AG08396 (cell line): ENCODE data around the gene ELAC1.
"Not testable (repeated sequence)": the region's sequence is repeated elsewhere in the genome, so short reads cannot be mapped to it uniquely, and the experiment has no call there.

Experiments used
- DNase-seq: peaks from one replicate; pipeline ENCODE4 v3.0.0; 2012; ENCODE audit warnings: low spot score, mixed read lengths

The ELAC1 gene

DNA sequence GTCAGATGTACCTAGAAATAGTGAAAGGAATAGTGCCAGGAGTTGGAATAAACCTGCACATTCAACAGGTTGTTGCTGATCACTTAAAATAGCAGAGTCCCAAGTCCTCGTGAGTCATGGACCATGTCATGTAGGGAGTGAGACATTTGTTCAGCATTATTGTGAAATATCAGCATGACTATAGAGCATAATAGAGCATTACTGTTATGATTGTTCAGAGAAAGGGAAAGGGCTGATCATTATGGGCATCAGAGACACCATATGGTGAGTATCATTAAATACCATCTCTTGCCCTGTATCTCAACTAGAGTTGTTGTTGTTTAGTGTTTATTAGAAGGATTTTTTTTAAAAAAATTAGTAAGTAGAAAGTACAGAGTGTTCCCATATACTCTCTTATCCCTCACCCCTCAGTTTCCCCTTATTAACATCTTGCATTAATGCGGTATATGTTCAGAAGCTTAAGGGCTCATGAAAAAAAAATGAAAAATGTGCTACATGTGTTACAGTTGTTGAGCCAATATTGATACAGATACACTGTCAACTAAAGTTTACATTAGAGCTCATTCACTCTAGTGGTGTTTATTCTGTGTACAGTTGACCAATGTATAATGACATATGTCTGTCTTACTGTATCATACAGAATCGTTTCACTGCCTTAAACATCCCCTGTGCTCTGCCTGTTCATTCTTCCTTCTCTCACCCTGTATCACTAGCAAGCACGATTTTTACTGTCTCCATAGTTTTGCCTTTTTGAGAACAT is 5.7 kb downstream of the ELAC1 start:
- DNase-seq = peak; percentile 57

DNA sequence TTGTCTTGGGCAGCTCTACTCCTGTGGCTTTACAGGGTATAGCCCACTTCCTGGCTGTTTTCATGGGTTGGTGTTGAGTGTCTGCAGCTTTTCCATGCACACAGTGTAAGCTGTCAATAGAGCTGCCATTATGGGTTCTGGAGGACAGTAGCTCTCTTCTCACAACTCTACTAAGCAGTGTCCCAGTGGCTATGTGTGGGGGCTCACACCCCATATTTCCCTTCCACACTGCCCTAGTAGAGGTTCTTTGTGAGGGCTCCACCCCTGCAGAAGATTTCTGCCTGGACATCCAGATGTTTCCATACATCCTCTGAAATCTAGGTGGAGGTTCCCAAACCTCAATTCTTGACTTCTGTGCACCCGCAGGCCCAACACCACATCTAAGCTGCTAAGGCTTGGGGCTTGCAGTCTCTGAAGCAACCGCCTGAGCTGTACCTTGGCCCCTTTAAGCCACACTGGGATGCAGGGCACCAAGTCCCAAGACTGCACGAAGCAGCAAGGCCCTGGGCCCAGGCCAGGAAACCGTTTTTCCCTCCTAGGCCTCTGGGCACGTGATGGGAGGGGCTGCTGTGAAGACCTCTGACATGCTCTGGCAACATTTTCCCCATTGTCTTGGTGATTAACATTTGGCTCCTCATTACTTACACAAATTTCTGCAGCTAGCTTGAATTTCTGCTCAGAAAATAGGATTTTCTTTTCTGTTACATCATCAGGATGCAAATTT is 9.4 kb downstream of the ELAC1 start:
- no peak for DNase-seq

DNA sequence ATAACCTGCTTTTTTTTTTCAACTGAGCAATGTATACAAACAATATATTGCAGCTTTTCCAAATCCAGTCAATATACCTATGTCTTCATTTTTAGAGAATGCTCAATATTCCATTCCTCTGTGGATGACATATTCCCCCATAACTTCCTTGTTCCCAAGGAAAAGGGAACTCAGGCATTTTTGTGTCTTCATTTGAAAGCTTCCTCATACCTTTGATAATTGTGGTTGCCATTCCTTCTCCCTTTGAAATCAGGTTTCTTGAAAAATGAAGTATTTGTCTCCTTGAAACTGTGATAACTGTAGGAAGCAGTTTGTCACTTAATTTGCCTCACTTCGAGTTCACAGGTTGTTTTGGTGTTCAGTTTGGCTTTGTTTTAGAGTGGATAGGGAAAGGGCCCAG is 13.5 kb downstream of the ELAC1 start:
- DNase-seq = no peak

DNA sequence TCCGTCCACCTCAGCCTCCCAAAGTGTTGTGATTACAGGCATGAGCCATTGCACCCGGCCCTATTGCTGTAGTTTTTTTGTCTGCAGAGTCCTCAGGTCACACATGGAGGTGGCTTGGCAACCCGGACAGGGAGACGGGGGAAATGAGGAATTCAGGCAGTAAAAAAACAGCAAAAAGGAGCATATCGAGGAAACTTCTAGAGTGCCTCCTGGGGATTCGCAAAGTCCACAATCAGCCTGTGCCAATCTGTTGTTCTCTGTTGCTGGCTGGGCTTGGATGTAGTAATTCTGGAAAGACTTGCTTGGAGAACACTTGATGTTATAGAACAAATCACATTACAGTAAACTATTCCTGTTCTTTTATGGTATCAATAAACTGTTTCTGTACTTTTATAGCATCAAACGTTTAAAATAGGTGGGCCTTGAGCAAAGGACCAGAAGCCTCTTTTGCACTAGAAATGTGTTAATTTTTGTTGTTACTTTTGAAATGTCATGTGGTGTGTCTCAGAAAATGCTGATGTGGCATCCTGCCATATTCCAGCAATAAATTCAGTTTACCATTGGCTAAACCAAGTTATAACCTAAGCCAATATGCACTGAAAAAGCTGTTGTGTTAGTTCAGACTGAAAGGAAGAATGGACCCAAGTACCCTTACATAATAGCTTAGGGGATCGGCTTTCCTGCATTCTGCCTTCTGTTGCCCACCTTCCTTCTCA is 14.4 kb downstream of the ELAC1 start:
- no peak for DNase-seq

DNA sequence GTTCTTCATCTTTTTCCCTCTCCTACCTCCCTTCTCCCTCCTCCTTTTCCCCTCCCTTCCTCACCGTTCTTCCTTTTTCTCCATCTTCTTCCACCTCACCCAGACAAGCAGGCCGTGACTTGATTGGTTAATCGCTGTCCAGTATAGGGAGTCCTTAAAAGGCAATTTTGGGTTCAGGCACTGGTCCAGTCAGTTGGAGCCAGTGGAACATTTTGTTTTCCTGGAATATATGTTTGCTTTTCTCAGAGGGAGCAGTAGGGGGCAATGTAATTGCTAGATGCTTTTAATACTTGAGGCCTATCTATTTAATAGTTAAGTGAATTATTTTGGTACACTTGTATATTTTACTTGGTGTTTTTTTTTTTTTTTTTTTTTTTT is 15.0 kb downstream of the ELAC1 start:
- DNase-seq = no peak

DNA sequence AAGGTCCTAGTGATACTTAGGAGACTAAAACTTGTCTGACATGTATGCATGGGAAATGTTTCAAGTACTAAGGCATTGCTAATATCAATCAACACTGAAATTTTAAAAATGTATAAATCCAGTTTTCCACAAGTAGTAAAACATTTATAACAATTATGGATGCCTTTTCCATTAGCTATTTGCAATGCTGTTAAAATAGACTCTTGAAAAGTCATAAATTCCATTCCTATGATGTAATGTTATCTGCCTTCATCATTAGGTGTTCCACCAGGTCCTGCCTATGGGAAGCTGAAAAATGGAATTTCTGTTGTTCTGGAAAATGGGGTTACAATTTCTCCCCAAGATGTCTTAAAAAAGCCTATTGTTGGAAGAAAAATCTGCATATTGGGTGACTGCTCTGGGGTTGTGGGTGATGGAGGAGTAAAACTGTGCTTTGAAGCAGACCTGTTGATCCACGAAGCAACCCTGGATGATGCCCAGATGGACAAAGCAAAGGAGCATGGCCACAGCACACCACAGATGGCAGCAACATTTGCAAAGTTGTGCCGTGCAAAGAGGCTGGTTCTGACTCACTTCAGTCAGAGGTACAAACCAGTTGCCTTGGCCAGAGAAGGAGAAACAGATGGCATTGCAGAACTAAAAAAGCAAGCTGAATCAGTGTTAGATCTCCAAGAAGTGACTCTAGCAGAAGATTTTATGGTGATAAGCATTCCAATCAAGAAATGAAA is 18.7 kb downstream of the ELAC1 start:
- DNase-seq = peak; percentile 39

DNA sequence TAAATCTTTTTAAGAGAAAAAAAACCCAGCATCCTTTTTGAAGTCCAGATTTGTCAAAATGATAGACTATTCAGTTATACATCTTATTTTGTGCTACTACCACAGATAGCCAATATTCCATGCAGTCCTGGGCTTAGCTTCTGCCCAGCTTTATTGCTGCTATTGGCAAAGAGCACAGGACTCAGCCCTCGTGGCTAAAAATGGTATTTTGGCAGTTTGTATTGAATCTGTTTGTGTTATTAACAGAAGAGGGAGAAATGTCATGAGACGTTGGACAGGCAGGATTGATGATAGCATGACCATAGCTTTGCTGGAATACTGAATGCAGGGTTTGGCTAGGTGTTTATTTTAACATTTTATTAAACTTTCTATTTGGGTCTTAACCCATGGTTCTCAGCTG is 19.4 kb downstream of the ELAC1 start:
- no peak for DNase-seq

DNA sequence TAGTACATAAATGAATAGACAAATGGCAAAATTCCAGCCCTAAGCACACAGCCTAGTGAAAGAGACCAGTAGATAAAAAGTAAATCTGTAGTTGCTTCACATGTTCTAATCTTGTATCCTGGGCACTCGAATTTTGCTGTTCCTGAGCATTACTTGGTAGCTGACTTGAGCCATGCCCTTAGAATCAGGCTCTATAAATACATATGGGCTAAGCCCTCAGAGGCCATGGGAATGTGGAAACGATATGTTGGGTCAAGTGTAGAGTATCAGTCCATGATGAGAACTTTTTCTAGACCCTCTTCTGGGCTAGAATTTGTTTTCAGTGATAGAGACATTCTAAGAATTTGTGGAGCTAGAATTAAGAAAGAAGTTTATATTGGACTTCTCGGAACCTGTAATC is 21.9 kb downstream of the ELAC1 start:
- no peak for DNase-seq

DNA sequence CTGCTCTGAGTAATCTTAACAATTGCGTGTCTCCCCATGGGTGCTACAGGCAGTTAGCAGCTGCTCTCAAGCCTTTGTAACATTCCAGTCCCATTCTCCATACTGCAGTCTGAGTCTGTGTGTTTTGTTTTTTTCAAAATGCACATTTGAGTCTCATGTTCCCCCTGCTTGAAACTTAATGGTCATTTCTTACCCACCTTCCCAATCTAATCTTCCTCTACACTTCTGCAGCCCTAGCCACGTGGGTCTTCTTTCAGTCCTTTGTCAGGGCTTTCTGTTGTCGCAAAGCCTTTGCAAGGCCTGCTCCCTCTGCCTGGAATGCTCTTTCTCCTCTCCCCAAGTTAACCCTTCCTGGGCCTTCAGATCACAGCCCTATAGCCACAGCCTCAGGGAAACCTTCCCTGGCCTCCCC is 24.5 kb downstream of the ELAC1 start:
- no peak for DNase-seq

DNA sequence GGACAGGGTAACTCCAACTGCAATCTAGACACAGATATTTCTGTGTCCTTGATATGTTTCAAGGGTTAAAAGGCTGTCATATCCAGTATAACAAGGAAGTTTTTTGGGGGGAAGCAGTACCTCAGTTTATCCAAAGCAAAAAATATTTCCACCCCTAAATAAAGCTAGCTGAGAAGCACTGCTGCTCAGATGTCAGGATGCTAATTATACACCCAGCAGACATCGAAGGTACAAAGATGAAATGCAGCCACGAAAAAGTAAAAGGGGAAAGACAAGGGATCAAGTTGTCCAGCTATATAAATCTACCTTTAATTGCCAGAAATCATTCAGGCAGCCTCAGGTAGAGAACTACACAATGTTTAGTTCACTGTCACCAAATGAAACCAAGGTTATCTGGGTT is 26.2 kb downstream of the ELAC1 start:
- no peak for DNase-seq

DNA sequence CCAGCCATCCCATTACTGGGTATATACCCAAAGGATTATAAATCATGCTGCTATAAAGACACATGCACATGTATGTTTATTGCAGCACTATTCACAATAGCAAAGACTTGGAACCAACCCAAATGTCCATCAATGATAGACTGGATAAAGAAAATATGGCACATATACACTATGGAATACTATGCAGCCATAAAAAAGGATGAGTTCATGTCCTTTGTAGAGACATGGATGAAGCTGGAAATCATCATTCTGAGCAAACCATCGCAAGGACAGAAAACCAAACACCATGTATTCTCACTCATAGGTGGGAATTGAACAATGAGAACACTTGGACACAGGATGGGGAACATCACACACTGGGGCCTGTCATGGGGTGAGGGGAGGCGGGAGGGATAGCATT is 35.3 kb downstream of the ELAC1 start:
- DNase-seq = not testable (repeated sequence)

DNA sequence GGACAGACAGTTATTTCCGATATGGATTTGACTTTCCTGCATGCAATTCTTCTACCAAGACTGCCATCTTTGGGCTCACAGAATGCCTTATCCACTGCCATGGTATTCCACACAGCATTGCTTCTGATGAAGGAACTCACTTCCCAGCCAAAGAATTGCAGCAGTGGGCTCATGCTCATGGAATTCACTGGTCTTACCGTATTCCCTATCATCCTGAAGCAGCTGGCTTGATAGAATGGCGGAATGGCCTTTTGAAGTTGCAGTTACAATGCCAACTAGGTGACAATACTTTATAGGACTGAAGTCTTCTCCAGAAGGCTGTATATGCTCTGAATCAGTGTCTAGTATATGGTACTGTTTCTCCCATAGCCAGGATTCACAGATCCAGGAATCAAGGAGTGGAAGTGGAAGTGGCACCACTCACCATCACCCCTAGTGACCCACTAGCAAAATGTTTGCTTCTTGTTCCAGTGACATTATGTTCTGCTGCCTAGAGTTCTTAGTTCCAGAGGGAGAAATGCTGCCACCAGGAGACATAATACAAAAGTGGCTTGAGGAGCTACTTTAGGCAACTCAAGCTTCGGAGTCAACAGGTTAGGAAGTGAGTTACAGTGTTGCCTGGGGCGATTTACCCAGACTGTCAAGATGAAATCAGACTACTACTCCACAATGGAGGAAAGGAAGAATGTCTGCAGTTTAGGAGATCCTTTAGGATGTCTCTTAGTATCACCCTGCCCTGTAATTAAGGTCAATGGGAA is 38.4 kb downstream of the ELAC1 start:
- no peak for DNase-seq

DNA sequence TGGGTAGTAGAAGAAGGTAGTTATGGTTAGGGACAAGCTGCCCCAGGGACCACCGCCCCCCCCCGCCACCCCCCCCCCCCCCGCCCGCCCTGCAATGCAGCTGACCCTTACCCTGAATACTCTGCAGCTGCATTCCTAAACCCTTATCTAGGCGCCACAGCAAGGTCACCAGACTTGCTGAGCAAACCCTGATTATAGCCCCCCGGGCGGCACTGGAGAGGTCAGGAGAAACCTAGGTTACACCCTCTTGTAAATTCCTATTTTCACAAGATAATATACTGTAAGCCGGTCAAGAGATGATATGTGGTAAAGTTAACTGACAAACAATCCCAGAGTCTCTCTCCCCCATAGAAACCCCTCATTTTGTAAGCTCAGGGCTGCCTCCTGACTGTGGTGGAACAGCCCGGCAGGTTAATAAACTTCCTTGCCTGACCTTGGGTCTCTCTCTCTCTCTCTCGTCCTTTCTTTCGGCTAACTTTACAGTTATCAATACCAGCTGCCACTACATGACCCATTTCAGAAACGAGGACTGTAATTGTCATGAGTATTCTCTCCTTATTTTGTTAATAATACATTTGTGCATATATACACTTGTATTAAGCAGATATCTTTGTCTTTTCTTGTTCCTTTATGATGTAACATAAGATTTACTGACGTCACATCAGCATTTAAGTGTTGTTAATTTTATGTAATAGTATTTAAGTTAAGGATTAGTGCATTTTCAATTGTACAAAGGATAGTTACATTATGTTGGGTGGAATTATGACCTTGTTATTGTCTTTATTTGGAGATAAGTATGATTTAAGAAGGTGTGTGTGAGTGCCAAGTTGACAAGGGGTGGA is 39.3 kb downstream of the ELAC1 start:
- no peak for DNase-seq

DNA sequence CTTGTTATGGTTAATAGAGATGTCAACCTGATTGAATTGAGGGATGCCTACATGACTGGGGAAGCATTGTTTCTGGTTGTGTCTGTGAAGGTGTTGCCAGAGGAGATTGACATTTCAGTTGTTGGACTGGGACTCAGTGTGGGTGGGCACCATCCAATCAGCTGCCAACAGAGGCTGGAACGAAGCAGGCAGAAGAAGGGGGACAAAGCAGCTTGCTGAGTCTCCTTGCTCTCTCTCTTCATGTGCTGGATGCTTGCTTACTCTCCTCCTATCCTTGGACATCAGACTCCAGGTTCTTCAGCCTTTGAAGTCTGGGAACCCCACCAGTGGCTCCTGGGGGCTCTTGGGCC is 39.9 kb downstream of the ELAC1 start:
- DNase-seq = no peak

DNA sequence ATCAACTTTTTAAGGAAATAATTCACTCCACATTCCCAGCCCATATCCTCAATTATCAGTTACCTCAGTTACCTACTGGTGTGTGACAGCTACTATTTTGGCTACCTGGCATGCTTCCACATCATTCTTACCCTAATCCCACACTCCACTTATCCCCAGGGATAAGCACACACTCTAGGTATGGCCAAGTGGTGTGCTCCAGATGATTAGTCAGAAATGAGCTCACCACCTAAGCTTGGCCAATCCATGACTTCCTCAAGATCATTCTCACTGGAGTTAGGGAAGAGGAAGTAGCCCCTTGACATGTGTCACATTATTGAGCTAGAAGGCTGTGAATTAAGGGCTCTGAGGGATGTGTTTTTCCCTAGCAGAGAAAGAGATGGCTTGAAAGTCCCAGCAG is 41.2 kb downstream of the ELAC1 start:
- DNase-seq = no peak

DNA sequence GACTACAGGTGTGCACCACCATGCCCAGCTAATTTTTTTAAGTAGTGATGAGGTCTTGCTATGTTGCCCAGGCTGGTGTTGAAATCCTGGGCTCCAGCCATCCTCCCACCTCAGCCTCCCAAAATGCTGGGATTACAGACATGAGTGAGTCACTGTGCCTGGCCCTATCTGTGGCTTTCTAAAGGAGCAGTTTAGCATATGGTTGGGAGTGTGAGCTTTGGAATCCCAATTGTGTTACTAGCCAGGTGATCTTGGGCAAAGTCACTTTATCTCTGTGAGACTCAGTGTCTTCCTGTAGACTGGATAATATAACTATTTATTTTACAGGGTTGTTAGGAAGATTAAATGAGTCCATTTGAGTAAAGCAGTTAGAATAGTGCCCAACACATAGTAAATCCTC is 42.4 kb downstream of the ELAC1 start:
- DNase-seq = no peak

DNA sequence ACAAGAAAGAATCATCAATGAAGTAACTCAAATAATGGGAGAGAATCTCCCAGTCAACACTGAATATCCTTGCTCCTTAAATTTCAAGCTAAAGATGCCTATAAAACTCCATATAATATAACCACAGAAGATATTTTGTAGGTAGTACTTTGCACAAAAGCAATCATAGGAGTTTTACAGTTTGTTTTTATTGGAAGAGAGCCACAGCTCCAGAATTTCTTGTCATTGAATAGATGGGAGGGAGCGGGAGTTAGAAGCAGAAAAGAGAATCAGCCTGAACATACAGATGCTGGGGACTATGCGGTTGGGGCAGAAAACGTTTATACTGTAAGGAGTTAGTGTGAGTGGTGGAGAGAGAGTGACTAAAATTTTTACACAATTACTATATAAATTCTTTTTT is 43.9 kb downstream of the ELAC1 start:
- no peak for DNase-seq

DNA sequence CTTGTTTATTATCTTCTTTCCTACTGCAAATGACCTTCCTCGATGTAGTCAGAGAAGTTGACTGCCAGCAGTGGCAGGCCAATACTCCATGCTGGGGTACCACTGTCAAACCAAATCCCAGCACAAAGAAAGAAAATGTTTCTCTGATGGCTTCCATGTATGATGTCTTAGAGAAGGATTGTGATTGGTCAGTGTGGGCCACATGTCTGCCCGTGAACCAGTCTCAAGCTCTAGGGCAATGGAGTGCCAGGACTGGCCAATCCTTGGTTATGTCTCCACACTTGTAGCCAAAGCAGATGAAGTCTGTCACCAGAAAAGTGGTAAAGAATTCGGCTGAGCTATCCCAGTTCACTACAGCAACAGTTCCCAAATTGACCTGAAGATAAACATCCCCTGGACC is 44.6 kb downstream of the ELAC1 start:
- DNase-seq = no peak

DNA sequence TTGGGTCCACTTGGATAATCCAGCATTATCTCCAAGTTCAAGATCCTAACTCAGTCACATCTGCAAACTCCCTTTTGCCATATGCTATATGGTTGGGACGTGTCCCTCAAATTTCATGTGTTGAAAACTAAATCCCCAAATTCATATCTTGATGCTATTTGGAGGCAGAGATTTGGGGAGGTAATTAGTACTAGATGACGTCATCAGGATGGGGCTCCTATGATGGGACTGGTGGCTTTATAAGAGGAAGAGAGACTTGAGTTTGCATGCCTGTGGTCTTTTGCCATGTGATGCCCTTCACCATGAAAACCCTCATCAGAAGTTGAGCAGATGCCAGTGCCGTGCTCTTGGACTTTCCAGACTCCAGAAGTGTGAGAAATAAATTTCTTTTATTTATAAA is 45.4 kb downstream of the ELAC1 start:
- DNase-seq = no peak

DNA sequence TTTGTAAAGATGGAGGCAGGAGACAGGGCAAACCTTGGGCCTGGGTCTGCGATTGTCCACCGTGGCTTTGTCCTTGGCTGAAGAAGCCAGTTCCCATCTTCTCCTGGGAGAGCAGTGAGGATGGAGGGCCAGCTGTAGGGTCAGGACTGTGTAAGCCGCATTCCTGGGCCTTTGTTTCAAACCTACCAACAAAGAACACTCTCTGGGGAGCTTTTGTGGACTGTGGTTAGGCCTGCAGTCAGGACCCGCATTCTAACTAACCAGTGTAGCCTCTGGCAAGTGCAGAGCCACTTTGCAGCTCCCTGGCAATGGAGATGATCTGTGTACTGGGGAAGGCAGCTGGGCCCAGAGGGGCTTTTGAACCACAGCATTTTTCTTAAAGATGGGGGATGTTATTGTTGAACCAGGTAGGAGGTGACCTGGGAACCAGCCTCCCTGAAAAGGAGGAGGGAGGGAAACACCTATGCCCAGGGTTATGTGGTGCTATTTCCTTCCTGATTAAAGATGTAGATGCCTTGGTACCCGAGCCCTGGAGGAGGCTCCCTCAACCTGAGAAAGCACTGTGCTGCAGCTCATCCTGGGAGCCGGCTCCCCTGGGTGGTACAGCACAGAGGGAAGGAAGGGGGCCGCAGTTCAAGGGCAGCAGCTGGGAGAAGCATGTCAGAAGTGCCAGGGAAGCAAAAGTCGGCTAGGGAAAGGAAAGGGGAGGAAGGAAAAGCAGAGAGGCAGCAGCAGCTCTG is 49.5 kb downstream of the ELAC1 start:
- no peak for DNase-seq
